Measurements from ENCODE around the gene MAK. TPM values are rescaled to one million over a fixed set of nuclear protein-coding genes. Genes with fewer than 3 reads are reported as not detected.
"Not testable (repeated sequence)": the region's sequence is repeated elsewhere in the genome, so short reads cannot be mapped to it uniquely, and the experiment has no call there.

Gene MAK, protein sequence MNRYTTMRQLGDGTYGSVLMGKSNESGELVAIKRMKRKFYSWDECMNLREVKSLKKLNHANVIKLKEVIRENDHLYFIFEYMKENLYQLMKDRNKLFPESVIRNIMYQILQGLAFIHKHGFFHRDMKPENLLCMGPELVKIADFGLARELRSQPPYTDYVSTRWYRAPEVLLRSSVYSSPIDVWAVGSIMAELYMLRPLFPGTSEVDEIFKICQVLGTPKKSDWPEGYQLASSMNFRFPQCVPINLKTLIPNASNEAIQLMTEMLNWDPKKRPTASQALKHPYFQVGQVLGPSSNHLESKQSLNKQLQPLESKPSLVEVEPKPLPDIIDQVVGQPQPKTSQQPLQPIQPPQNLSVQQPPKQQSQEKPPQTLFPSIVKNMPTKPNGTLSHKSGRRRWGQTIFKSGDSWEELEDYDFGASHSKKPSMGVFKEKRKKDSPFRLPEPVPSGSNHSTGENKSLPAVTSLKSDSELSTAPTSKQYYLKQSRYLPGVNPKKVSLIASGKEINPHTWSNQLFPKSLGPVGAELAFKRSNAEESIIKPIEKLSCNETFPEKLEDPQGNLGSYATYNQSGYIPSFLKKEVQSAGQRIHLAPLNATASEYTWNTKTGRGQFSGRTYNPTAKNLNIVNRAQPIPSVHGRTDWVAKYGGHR
- polyA plus RNA-seq: not detected in 2 replicates
- 0.24 TPM in 1 of 2 replicates, not detected in the other for polyA minus RNA-seq

DNA sequence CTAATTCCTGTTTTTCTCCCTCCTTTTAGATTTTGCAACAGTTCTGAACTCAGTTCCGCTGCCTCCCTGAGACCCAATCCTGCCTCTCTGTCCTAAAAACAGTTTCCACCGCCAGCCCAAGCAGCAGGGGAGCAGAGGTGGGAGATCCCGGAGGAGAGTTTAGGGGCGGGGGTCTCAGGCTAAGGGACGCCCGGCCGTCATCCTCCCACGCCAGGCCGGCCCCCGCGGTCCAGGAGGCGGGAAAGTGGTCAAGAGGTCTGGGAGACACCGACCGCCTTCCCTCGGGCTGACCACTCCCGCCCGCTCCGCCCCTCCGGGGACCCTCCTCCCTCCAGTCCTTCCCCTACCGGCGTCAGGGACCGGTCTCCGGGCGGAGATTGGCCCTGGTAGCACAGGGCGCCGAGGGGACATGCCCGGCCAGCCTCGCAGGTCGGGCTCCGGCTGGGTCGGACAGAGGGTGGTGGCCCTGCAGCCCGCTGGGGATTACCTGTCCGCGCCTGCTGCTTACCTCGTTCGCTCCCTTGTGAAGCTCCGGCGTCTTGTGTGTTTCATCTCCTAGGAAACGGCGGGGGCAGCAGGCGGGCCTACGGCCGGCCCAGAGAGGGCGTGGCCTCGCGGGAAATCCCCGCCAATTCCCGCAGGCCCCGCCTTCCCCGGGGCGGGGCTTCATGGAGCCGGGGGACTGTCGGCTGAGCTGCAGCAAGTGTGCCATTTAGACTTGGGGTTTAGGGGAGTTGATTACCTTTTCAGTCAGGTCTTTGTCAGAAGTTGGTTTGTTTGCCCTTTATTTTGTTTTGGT is at the start of gene MAK:
Gene MAK, minus strand, starts transcription at position 545 of the 799 bp plus-strand sequence. CDS start 7,891 bp downstream, outside the sequence.
- Histone ChIP-seq H3K27me3 (ENCODE audit: insufficient read depth, low read depth, low read length) (peaks cover 27% of the 10 kb centered on the region), H3K4me2 (ENCODE audit: low read length) (peak within 1 kb of the TSS; percentile 94), H2AFZ (ENCODE audit: low read depth, low read length) (peak within 1 kb of the TSS; percentile 4), H3K9me2 (ENCODE audit: insufficient read depth, low read length) (no peaks in the 10 kb centered on the region), H4K20me1 (ENCODE audit: insufficient read depth) (no peaks in the 10 kb centered on the region), H3K9ac (ENCODE audit: low read length) (peak within 1 kb of the TSS; percentile 61), H3K4me3 (ENCODE audit: low read length) (peak within 1 kb of the TSS; percentile 91), H3F3A (ENCODE audit: insufficient read depth, low read length, poor library complexity, severe bottlenecking) (no peaks in the 10 kb centered on the region), H3K79me2 (replicated peaks; ENCODE audit: insufficient read depth, low read length) (no peaks in the 10 kb centered on the region), H3K36me3 (ENCODE audit: insufficient read depth, low read length) (no peaks in the 10 kb centered on the region), H3K27ac (ENCODE audit: low read length) (no peak within 1 kb of the TSS), H3K9me3 (ENCODE audit: low read length) (no peaks in the 10 kb centered on the region)
- peak; percentile 34 for TF ChIP-seq EP300 (conservative IDR thresholded peaks at IDR 0.05; ENCODE audit: poor library complexity, severe bottlenecking)
- TF ChIP-seq MXI1 (conservative IDR thresholded peaks at IDR 0.05; ENCODE audit: poor library complexity, severe bottlenecking): peak; percentile 79
- peak; percentile 38 for TF ChIP-seq POLR2AphosphoS5 (IDR thresholded peaks at IDR 0.05)
- TF ChIP-seq REST (IDR thresholded peaks at IDR 0.05; ENCODE audit: borderline replicate concordance): no peak
- no peak for TF ChIP-seq EZH2 (IDR thresholded peaks at IDR 0.05; ENCODE audit: borderline replicate concordance, insufficient read depth, low read length, poor library complexity, severe bottlenecking)

- no peaks in the 10 kb centered on the region for H3K79me2 ChIP-seq (replicated peaks; ENCODE audit: insufficient read depth, low read length)
- TF ChIP-seq POLR2AphosphoS5 (IDR thresholded peaks at IDR 0.05) (no peak), CTCF (IDR thresholded peaks at IDR 0.05; ENCODE audit: poor library complexity, severe bottlenecking) (peak; percentile 39)
- no peaks in the 10 kb centered on the region for H3K9me3 ChIP-seq (ENCODE audit: low read length)
- no peaks in the 10 kb centered on the region for H3F3A ChIP-seq (ENCODE audit: insufficient read depth, low read length, poor library complexity, severe bottlenecking)
- no peaks in the 10 kb centered on the region for H4K20me1 ChIP-seq (ENCODE audit: insufficient read depth)
- H3K4me2 ChIP-seq (ENCODE audit: low read length): no peak within 1 kb of the TSS
- H3K36me3 ChIP-seq (ENCODE audit: insufficient read depth, low read length): no peaks in the 10 kb centered on the region
- H3K27ac ChIP-seq (ENCODE audit: low read length): no peak within 1 kb of the TSS
- H2AFZ ChIP-seq (ENCODE audit: low read depth, low read length): no peak within 1 kb of the TSS
- no peak within 1 kb of the TSS for H3K9ac ChIP-seq (ENCODE audit: low read length)
- no peaks in the 10 kb centered on the region for H3K9me2 ChIP-seq (ENCODE audit: insufficient read depth, low read length)
- peak within 1 kb of the TSS; percentile 60 for H3K4me3 ChIP-seq (ENCODE audit: low read length)
- H3K27me3 ChIP-seq (ENCODE audit: insufficient read depth, low read depth, low read length): peaks cover 61% of the 10 kb centered on the region
Measured at GRCh38 chr6:10886691-10887502, 48.6 kb upstream of the MAK start, which contains the start of gene SYCP2L. TSS of gene SYCP2L (plus strand) at chr6:10887052. CDS start at chr6:10887127, 75 bp downstream.

DNA sequence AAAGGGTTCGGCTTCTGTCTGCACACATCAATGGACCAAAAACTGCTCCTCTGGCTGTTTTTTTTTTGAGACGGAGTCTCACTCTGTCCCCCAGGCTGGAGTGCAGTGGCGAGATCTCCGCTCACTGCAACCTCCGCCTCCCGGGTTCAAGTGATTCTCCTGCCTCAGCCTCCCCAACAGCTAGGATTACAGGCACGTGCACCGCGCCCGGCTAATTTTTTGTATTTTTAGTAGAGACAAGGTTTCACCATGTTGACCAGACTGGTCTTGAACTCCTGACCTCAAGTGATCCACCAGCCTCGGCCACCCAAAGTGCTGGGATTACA is 48.0 kb upstream of the MAK start:
- H4K20me1 ChIP-seq (ENCODE audit: insufficient read depth); H3K79me2 ChIP-seq (replicated peaks; ENCODE audit: insufficient read depth, low read length); H3K27ac ChIP-seq (ENCODE audit: low read length); H2AFZ ChIP-seq (ENCODE audit: low read depth, low read length); H3F3A ChIP-seq (ENCODE audit: insufficient read depth, low read length, poor library complexity, severe bottlenecking); H3K9me3 ChIP-seq (ENCODE audit: low read length); H3K36me3 ChIP-seq (ENCODE audit: insufficient read depth, low read length); H3K9me2 ChIP-seq (ENCODE audit: insufficient read depth, low read length); H3K9ac ChIP-seq (ENCODE audit: low read length); H3K4me2 ChIP-seq (ENCODE audit: low read length): not testable (repeated sequence)
- peaks cover 67% of the 10 kb centered on the region for H3K27me3 ChIP-seq (ENCODE audit: insufficient read depth, low read depth, low read length)
- peak overlapping the region; percentile 60 for H3K4me3 ChIP-seq (ENCODE audit: low read length)
